ENCODE data around the gene GNG8.

Gene GNG8

GRCh38 chr19:46599716-46600373 is 36.2 kb downstream of the GNG8 start:
- H3K4me3 ChIP-seq (ENCODE audit: control insufficient read depth, low read depth, low read length): peak overlapping the region; percentile 63
- TF ChIP-seq CTCF (conservative IDR thresholded peaks at IDR 0.05; ENCODE audit: control insufficient read depth, insufficient read depth, low read depth, low read length): no peak
- no peak for DNase-seq (ENCODE audit: low read depth)

- DNase-seq (ENCODE audit: low read depth): no peak
- no peak for TF ChIP-seq CTCF (conservative IDR thresholded peaks at IDR 0.05; ENCODE audit: control insufficient read depth, insufficient read depth, low read depth, low read length)
- no peak overlapping the region for H3K4me3 ChIP-seq (ENCODE audit: control insufficient read depth, low read depth, low read length)
These were observed 37.6 kb downstream of the GNG8 start for GRCh38 chr19:46598372-46598917.

- H3K4me3 ChIP-seq (ENCODE audit: control insufficient read depth, low read depth, low read length): no peak overlapping the region
- no peak for TF ChIP-seq CTCF (conservative IDR thresholded peaks at IDR 0.05; ENCODE audit: control insufficient read depth, insufficient read depth, low read depth, low read length)
- DNase-seq (ENCODE audit: low read depth): no peak
These were observed 40.0 kb downstream of the GNG8 start for GRCh38 chr19:46596008-46596407.

- TF ChIP-seq CTCF (conservative IDR thresholded peaks at IDR 0.05; ENCODE audit: control insufficient read depth, insufficient read depth, low read depth, low read length): no peak
- no peak overlapping the region for H3K4me3 ChIP-seq (ENCODE audit: control insufficient read depth, low read depth, low read length)
- DNase-seq (ENCODE audit: low read depth): no peak
These were observed 44.1 kb downstream of the GNG8 start for GRCh38 chr19:46591870-46592269.

- TF ChIP-seq CTCF (conservative IDR thresholded peaks at IDR 0.05; ENCODE audit: control insufficient read depth, insufficient read depth, low read depth, low read length): no peak
- DNase-seq (ENCODE audit: low read depth): no peak
- H3K4me3 ChIP-seq (ENCODE audit: control insufficient read depth, low read depth, low read length): no peak overlapping the region
These were observed 44.7 kb downstream of the GNG8 start for GRCh38 chr19:46591254-46591653.

GRCh38 chr19:46587861-46588260 is 48.1 kb downstream of the GNG8 start:
- no peak overlapping the region for H3K4me3 ChIP-seq (ENCODE audit: control insufficient read depth, low read depth, low read length)
- no peak for TF ChIP-seq CTCF (conservative IDR thresholded peaks at IDR 0.05; ENCODE audit: control insufficient read depth, insufficient read depth, low read depth, low read length)

More at GRCh38 chr19:46587861-46588260, 48.1 kb downstream of the GNG8 start:
- no peak for DNase-seq (ENCODE audit: low read depth)

All from fibroblast of mammary gland (primary cell).